Measurements from ENCODE around the gene M6PR. TPM values are rescaled to one million over a fixed set of nuclear protein-coding genes. Genes with fewer than 3 reads are reported as not detected.

Gene M6PR
- total and polyA plus RNA-seq, 2 of the 13 experiments (the other 11 are each of a cell fraction or from before 2014, with no cell fraction given) = 98.2 to 127 TPM

DNA sequence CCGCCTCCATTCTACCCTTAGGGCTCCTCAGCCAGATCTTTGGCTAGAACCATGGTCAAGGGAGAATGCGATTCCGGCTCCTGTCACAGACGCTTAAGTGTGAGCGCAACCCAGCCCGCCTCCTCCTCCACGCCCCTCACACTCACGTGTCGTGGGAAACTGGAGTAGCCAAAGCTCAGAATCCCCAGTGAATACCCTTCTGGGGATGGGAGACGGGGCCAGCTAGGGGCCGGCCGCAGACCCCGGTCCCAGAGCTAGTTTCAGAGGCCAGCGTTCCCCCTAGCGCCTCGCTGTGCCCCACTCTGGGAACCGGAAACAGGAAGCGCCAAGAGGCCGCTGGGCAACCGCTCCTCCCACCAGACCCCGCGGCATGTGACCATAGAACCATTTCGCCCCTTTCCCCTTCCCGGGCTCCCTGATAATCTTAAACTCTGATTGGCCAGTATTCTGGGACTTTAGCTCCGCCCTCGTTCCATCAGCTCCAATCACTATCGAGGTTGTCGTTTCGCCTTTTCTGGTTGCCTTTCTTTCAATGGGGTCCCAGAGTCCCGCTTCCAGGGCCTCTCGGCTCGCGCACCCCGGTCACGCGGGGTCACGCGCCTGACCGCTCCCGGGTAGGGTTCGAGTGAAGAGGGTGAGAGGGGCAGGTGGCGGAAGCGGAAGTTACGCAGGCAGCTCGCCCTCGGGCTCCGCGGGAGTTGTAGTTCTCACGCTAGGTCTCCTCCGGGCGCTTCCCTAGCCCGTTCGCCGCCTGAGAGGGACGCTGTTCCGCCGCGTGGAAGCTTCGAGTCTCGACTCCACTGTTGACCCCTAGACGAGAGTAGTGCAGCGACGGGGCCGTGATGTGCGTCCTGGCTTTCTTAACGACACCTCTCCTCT is at the start of gene M6PR (continued):
- TF ChIP-seq ZC3H4 (CRISPR knock-in tag; IDR thresholded peaks at IDR 0.05; ENCODE audit: borderline replicate concordance) (no peak), ZNF460 (CRISPR knock-in tag; IDR thresholded peaks at IDR 0.05; ENCODE audit: borderline replicate concordance) (no peak), ZNF598 (CRISPR knock-in tag; IDR thresholded peaks at IDR 0.05; ENCODE audit: borderline replicate concordance) (peak; percentile 58; the same call in 1 of the 2 replicates), GABPA (IDR thresholded peaks at IDR 0.05; ENCODE audit: low read depth, low read length) (peak; percentile 93), GABPA (CRISPR knock-in tag; IDR thresholded peaks at IDR 0.05; ENCODE audit: low read depth) (peak; percentile 97), CENPT (CRISPR knock-in tag; IDR thresholded peaks at IDR 0.05; ENCODE audit: low read depth) (no peak), KLF15 (CRISPR knock-in tag; IDR thresholded peaks at IDR 0.05; ENCODE audit: borderline replicate concordance) (peak; percentile 84), ZNF713 (CRISPR knock-in tag; IDR thresholded peaks at IDR 0.05) (no peak), NKX3-1 (CRISPR knock-in tag; IDR thresholded peaks at IDR 0.05) (peak; percentile 92), ZNF7 (CRISPR knock-in tag; IDR thresholded peaks at IDR 0.05) (no peak), ZNF775 (CRISPR knock-in tag; IDR thresholded peaks at IDR 0.05; ENCODE audit: borderline replicate concordance) (no peak), ZNF562 (CRISPR knock-in tag; IDR thresholded peaks at IDR 0.05; ENCODE audit: borderline replicate concordance) (no peak), NCOA2 (CRISPR knock-in tag; IDR thresholded peaks at IDR 0.05) (no peak; the same call in 1 of the 2 replicates), CBFB (CRISPR knock-in tag; IDR thresholded peaks at IDR 0.05) (0 out of 2 replicates have a peak, but pooled peaks have one; percentile 25), KLF12 (CRISPR knock-in tag; IDR thresholded peaks at IDR 0.05; ENCODE audit: borderline replicate concordance) (peak; percentile 81), ZNF878 (CRISPR knock-in tag; IDR thresholded peaks at IDR 0.05) (no peak), ZNF225 (CRISPR knock-in tag; IDR thresholded peaks at IDR 0.05) (no peak), SNRNP70 (IDR thresholded peaks at IDR 0.05; ENCODE audit: low read depth, low read length) (no peak), ZFP37 (CRISPR knock-in tag; IDR thresholded peaks at IDR 0.05; ENCODE audit: borderline replicate concordance) (peak; percentile 93), PHB2 (IDR thresholded peaks at IDR 0.05; ENCODE audit: partially characterized antibody) (no peak), TSC22D2 (CRISPR knock-in tag; IDR thresholded peaks at IDR 0.05; ENCODE audit: borderline replicate concordance) (no peak), ZNF44 (CRISPR knock-in tag; IDR thresholded peaks at IDR 0.05) (peak; percentile 44; the same call in 1 of the 2 replicates), ZNF34 (CRISPR knock-in tag; IDR thresholded peaks at IDR 0.05; ENCODE audit: borderline replicate concordance) (no peak), RFX1 (IDR thresholded peaks at IDR 0.05) (no peak), ZNF709 (CRISPR knock-in tag; IDR thresholded peaks at IDR 0.05) (peak; percentile 50; the same call in 1 of the 2 replicates), DR1 (CRISPR knock-in tag; IDR thresholded peaks at IDR 0.05) (peak; percentile 74), ZNF12 (CRISPR knock-in tag; IDR thresholded peaks at IDR 0.05) (peak; percentile 64; the same call in 1 of the 2 replicates)
- TF ChIP-seq, protein P1, sequence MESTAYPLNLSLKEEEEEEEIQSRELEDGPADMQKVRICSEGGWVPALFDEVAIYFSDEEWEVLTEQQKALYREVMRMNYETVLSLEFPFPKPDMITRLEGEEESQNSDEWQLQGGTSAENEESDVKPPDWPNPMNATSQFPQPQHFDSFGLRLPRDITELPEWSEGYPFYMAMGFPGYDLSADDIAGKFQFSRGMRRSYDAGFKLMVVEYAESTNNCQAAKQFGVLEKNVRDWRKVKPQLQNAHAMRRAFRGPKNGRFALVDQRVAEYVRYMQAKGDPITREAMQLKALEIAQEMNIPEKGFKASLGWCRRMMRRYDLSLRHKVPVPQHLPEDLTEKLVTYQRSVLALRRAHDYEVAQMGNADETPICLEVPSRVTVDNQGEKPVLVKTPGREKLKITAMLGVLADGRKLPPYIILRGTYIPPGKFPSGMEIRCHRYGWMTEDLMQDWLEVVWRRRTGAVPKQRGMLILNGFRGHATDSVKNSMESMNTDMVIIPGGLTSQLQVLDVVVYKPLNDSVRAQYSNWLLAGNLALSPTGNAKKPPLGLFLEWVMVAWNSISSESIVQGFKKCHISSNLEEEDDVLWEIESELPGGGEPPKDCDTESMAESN (CRISPR knock-in tag; conservative IDR thresholded peaks at IDR 0.05) = peak; percentile 83
- TF ChIP-seq, protein P2, sequence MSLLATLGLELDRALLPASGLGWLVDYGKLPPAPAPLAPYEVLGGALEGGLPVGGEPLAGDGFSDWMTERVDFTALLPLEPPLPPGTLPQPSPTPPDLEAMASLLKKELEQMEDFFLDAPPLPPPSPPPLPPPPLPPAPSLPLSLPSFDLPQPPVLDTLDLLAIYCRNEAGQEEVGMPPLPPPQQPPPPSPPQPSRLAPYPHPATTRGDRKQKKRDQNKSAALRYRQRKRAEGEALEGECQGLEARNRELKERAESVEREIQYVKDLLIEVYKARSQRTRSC (CRISPR knock-in tag; IDR thresholded peaks at IDR 0.05; ENCODE audit: low read depth) = no peak
- TF ChIP-seq, protein P3, sequence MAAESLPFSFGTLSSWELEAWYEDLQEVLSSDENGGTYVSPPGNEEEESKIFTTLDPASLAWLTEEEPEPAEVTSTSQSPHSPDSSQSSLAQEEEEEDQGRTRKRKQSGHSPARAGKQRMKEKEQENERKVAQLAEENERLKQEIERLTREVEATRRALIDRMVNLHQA (CRISPR knock-in tag; IDR thresholded peaks at IDR 0.05) = no peak

All from HepG2 (cell line).